Retinal pigment epithelial cell (primary cell): ENCODE data around the gene STRADA.

Source experiments
- DNase-seq: peaks from one replicate; pipeline ENCODE4 v3.0.0-alpha.2; 2010; ENCODE audit warnings: low read depth
- H3K4me3 ChIP-seq: 2 replicates; pipeline ENCODE4 v1.5.1; 2011; ENCODE audit warnings: mild to moderate bottlenecking, low read length, control low read depth, moderate library complexity
- TF ChIP-seq, protein P1 (sequence below): conservative IDR thresholded peaks from 2 replicates; pipeline ENCODE4 v1.5.1; 2011; ENCODE audit warnings: low read depth, low read length, control low read depth, inconsistent platforms

STRADA gene

GRCh38 chr17:63701868-63702720, 39.5 kb downstream of the STRADA start:
- no peak overlapping the region for H3K4me3 ChIP-seq
- no peak for DNase-seq
- TF ChIP-seq, protein P1, sequence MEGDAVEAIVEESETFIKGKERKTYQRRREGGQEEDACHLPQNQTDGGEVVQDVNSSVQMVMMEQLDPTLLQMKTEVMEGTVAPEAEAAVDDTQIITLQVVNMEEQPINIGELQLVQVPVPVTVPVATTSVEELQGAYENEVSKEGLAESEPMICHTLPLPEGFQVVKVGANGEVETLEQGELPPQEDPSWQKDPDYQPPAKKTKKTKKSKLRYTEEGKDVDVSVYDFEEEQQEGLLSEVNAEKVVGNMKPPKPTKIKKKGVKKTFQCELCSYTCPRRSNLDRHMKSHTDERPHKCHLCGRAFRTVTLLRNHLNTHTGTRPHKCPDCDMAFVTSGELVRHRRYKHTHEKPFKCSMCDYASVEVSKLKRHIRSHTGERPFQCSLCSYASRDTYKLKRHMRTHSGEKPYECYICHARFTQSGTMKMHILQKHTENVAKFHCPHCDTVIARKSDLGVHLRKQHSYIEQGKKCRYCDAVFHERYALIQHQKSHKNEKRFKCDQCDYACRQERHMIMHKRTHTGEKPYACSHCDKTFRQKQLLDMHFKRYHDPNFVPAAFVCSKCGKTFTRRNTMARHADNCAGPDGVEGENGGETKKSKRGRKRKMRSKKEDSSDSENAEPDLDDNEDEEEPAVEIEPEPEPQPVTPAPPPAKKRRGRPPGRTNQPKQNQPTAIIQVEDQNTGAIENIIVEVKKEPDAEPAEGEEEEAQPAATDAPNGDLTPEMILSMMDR, result no peak

- no peak for DNase-seq
- no peak overlapping the region for H3K4me3 ChIP-seq
- TF ChIP-seq, protein P1, result no peak
These were observed 40.2 kb downstream of the STRADA start for GRCh38 chr17:63701456-63701820.

- DNase-seq, result no peak
- TF ChIP-seq, protein P1, result no peak
- peak overlapping the region; percentile 36 for H3K4me3 ChIP-seq
These were observed 40.8 kb downstream of the STRADA start for GRCh38 chr17:63700528-63701455.

DNA sequence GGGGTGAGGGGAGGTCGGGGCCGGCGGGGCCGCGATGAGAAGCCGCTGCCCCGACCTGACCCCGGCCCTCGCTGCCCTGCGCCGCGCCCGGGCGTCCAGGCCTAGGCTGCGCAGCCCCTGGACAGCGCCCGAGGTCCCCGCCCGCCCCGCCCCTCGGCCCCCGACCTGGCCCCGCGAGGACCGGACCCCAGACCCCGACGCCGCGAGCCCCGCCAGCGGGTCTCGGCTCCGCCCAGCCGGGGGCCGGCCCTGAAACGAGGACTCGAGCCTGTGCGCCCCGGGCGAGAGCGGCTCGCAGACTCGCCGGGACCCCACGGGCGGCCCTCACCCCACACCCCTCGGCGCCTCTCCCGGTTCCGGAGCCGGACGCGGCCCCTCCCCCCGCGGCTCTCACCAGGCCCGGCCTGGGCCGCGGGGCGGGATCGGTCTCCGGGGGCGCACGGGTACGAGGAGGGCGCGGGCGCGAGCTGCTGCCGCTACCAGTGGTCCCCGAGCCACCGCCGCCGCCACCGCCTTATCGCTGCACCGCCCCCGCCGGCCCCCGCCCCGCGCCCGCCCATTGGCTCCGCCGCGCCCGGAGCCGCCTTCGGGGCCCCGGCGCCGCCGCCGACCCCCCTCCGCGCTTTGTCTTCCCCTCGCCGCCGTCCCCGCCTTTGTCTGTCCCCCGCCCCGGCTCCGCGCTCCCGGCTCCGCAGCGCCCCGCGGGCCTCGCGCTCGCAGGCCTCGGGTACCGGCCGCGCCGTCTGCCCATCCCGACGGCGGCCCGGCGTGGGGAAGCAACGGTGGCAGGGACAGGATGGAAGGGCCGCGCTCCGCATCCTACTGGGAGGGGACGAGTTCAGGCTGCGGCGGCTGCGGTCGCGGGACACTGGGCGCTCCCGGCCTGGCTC, 41.7 kb downstream of the STRADA start, which contains the start of gene LIMD2:
Gene LIMD2 (minus strand): TSS at position 488 of the 890 bp plus-strand sequence. CDS start 827 bp downstream, outside the sequence.
- DNase-seq, result no peak

GRCh38 chr17:63698886-63699637, 42.5 kb downstream of the STRADA start:
- DNase-seq, result no peak
- TF ChIP-seq, protein P1, result no peak
- peak overlapping the region; percentile 49 for H3K4me3 ChIP-seq

More for the DNA sequence above, 41.7 kb downstream of the STRADA start, which contains the start of gene LIMD2:
- TF ChIP-seq, protein P1, result no peak
- H3K4me3 ChIP-seq, result peak within 1 kb of the TSS; percentile 49
